Measurements from ENCODE around the gene RBM4B.

Gene RBM4B

DNA sequence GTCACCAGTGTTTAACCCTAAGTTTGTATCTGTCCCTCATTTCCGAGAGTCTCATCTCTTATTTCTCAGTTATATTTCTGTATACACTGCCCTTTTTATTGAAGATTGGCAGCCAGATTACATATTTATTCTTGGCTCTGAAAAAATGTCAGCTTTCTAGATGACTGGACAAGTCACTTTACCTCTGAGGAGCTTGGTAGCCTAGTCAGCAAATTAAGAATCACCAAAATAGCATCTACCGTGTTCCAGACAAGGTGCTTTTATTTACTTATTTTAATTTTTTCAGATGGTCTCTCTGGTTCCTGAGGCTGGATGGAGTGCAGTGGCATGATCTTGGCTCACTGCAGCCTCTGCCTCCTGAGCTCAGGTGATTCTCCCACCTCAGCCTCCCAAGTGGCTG lies 44.7 kb downstream of the RBM4B start:
- no peak for FAIRE-seq
- TF ChIP-seq POLR2AphosphoS5 (IDR thresholded peaks at IDR 0.05; ENCODE audit: low read depth, low read length) (no peak), POLR2A (IDR thresholded peaks at IDR 0.05; ENCODE audit: low read depth, low read length) (no peak), TAF1 (IDR thresholded peaks at IDR 0.05; ENCODE audit: borderline replicate concordance, low read depth, low read length) (no peak)

DNA sequence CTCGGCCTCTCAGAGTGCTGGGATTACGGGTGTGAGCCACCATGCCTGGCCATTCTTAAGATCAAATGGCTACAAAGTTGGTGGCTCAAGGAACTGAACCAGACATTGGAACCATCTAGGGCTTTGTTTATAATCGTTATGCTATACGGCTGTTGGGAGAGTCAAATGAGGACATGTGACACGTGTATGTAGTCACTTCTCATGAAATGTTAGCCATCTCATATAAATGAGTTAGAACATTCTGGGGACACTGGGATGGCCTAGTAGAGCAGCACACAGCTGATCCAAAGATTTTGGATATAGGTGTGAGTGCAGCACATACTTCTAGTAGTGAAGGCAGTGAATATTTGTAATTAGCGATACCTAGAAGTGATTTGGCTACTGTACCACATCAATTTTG lies 45.8 kb downstream of the RBM4B start:
- FAIRE-seq: peak; percentile 14

More for the DNA sequence above, 44.7 kb downstream of the RBM4B start:
- DNase-seq (ENCODE audit: insufficient read length): no peak

DNA sequence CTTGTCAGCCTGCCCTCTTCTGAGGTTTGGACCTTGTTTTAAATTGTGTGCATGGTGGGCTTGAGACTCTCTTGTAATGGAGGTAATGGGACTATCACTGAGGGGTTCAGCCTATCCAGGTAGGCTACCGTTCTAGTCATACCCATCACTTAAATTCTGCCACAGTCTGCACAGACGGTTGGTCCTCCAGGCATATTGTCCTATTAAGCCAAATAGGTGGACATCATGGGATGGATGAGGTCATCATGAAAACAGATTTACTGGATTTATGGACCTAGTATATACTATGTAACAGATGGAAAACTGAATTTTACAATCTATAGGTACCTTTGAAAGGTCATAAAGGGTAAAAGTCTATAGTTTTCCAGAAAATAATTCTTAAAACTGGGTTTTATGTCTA lies 48.3 kb downstream of the RBM4B start:
- FAIRE-seq (no peak), DNase-seq (ENCODE audit: insufficient read length) (no peak)
- TF ChIP-seq POLR2A (IDR thresholded peaks at IDR 0.05; ENCODE audit: low read depth, low read length) (no peak), POLR2AphosphoS5 (IDR thresholded peaks at IDR 0.05; ENCODE audit: low read depth, low read length) (no peak), TAF1 (IDR thresholded peaks at IDR 0.05; ENCODE audit: borderline replicate concordance, low read depth, low read length) (no peak)

More for the DNA sequence above, 45.8 kb downstream of the RBM4B start:
- TF ChIP-seq POLR2AphosphoS5 (IDR thresholded peaks at IDR 0.05; ENCODE audit: low read depth, low read length): no peak; the same call in 1 of the 2 replicates
- no peak for DNase-seq (ENCODE audit: insufficient read length)

DNA sequence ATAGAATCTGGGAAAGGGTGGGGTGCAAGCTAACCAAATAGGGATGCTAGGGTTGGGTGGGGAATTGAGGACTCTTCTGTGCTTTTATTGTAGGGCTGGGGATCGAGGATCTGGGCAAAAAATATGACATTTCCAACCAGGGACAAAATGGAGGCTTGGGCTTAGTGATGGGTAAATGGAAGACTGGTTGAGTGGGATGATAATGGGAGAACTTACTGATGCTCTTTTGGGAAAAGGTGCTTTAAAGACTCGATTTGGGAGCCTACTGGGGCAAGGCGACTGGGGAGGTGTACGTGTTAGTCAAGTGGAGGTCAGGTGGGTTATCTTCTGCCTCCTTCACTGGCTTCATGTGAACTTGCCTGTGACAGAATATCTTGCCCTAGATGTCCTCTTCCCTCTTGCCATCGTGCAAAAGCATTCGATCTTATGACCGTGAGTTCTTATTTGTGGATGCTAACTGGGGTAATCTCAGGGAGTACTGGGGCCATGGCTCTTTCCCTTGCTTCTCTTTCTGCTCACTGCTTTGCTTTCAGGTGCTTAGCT lies 49.6 kb downstream of the RBM4B start:
- TF ChIP-seq POLR2AphosphoS5 (IDR thresholded peaks at IDR 0.05; ENCODE audit: low read depth, low read length) (peak; percentile 61; the same call in 1 of the 2 replicates), POLR2A (IDR thresholded peaks at IDR 0.05; ENCODE audit: low read depth, low read length) (no peak; the same call in 1 of the 2 replicates), TAF1 (IDR thresholded peaks at IDR 0.05; ENCODE audit: borderline replicate concordance, low read depth, low read length) (no peak)
- no peak for FAIRE-seq
- no peak for DNase-seq (ENCODE audit: insufficient read length)

DNA sequence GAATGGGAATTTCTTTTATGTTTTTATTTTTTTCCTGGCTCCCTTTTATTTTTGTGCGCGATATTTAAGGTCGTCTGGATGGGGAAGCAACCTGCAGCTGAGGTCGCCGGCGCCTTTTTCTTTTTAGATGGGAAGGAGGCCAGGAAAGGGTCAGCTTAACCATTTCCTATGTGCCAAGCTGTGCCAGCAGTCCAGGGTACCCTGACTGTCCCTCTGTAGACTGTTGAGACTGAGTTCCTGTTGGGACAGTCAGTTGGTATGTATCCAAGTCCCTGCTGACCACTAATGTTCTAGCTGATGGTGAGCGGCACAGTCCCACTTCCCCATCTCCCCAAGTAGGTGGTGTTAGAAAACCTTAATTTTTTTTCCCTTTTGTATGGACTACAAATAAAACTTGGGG lies 50.8 kb downstream of the RBM4B start:
- TF ChIP-seq POLR2AphosphoS5 (IDR thresholded peaks at IDR 0.05; ENCODE audit: low read depth, low read length) (no peak; the same call in 1 of the 2 replicates), TAF1 (IDR thresholded peaks at IDR 0.05; ENCODE audit: borderline replicate concordance, low read depth, low read length) (no peak), POLR2A (IDR thresholded peaks at IDR 0.05; ENCODE audit: low read depth, low read length) (no peak)
- no peak for FAIRE-seq
- DNase-seq (ENCODE audit: insufficient read length): no peak

DNA sequence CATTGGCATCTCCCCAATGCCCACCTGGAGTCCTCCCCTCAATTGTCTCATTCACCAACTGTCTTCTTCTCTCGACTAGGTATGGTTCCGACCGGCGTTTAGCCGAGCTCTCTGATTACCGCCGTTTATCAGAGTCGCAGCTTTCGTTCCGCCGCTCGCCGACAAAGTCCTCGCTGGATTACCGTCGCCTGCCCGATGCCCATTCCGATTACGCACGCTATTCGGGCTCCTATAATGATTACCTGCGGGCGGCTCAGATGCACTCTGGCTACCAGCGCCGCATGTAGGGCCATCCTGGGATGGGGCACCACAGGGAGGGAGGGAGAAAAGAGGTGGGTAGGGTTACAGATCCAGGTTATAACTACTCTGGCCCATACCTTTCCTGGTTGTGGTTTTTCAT lies 51.3 kb downstream of the RBM4B start:
- FAIRE-seq (no peak), DNase-seq (ENCODE audit: insufficient read length) (no peak)
- TF ChIP-seq TAF1 (IDR thresholded peaks at IDR 0.05; ENCODE audit: borderline replicate concordance, low read depth, low read length) (no peak), POLR2AphosphoS5 (IDR thresholded peaks at IDR 0.05; ENCODE audit: low read depth, low read length) (no peak), POLR2A (IDR thresholded peaks at IDR 0.05; ENCODE audit: low read depth, low read length) (no peak)

DNA sequence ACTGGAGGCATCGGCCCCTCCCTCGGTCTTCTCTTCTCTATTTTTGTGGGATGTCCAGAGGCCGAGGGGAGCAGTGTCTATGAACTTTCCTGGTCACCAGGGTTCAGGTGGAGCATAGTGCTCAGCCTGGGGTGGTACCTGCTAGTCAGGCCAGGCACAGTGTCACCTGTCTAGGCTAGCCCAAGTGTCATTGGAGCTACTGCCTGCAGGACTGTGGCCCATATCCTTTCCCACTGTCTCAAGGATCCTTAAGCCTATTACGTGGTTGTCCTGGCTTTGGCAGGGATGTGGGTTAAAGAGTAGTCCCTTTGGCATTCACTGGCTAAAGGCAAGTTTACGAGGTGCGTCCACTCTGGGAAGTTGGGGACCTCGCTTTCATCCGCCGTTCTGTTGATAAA lies 51.9 kb downstream of the RBM4B start:
- TF ChIP-seq POLR2AphosphoS5 (IDR thresholded peaks at IDR 0.05; ENCODE audit: low read depth, low read length) (0 out of 2 replicates have a peak, but pooled peaks have one; percentile 42), POLR2A (IDR thresholded peaks at IDR 0.05; ENCODE audit: low read depth, low read length) (no peak; the same call in 1 of the 2 replicates), TAF1 (IDR thresholded peaks at IDR 0.05; ENCODE audit: borderline replicate concordance, low read depth, low read length) (no peak)
- FAIRE-seq: no peak
- no peak for DNase-seq (ENCODE audit: insufficient read length)

DNA sequence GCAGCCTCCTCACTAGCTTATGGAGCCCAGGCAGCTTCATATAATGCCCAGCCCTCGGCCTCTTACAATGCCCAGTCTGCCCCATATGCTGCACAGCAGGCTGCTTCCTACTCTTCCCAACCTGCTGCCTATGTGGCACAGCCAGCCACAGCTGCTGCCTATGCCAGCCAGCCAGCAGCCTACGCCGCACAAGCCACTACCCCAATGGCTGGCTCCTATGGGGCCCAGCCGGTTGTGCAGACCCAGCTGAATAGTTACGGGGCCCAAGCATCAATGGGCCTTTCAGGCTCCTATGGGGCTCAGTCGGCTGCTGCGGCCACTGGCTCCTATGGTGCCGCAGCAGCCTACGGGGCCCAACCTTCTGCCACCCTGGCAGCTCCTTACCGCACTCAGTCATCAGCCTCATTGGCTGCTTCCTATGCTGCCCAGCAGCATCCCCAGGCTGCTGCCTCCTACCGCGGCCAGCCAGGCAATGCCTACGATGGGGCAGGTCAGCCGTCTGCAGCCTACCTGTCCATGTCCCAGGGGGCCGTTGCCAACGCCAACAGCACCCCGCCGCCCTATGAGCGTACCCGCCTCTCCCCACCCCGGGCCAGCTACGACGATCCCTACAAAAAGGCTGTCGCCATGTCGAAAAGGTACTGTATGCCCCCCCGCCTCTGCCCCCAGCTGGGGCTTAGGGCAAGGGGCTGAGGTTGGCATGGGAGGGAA lies 52.5 kb downstream of the RBM4B start:
- DNase-seq (ENCODE audit: insufficient read length): no peak
- FAIRE-seq: no peak

DNA sequence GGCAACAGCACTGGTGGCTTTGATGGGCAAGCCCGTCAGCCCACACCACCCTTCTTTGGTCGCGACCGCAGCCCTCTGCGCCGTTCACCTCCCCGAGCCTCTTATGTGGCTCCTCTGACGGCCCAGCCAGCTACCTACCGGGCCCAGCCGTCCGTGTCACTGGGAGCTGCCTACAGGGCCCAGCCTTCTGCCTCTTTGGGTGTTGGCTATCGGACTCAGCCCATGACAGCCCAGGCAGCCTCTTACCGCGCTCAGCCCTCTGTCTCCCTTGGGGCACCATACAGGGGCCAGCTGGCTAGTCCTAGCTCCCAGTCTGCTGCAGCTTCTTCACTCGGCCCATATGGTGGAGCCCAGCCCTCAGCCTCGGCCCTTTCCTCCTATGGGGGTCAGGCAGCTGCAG lies 53.2 kb downstream of the RBM4B start:
- no peak for DNase-seq (ENCODE audit: insufficient read length)
- no peak for FAIRE-seq
- TF ChIP-seq POLR2A (IDR thresholded peaks at IDR 0.05; ENCODE audit: low read depth, low read length) (no peak), POLR2AphosphoS5 (IDR thresholded peaks at IDR 0.05; ENCODE audit: low read depth, low read length) (no peak; the same call in 1 of the 2 replicates)

More for the DNA sequence above, 52.5 kb downstream of the RBM4B start:
- no peak for TF ChIP-seq TAF1 (IDR thresholded peaks at IDR 0.05; ENCODE audit: borderline replicate concordance, low read depth, low read length)
- TF ChIP-seq POLR2A (IDR thresholded peaks at IDR 0.05; ENCODE audit: low read depth, low read length): peak; percentile 0; the same call in 1 of the 2 replicates

DNA sequence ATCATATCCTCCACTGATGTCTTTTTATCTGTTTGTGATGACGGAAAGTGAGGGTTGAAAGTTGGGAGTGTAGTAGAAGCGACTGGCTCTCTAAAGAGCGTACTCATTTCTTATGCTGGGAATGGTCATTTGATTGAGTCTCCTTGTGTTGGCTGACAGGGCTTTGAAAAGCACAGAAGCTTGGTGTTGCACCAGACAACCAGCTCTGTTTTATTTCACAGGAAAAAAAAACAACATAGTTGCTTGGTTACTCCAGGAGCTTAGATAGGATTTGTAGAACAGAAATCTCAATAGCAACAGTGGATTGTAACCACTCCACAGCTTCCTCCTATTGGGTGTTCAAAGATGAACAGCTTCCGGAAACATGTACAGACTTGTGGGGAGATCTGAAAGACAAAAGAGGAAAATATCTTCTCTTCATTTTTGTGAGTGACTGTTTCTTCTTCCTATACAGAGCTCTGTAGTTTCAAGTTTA lies 58.6 kb downstream of the RBM4B start:
- no peak for FAIRE-seq
- no peak for DNase-seq (ENCODE audit: insufficient read length)
- TF ChIP-seq POLR2A (IDR thresholded peaks at IDR 0.05; ENCODE audit: low read depth, low read length) (no peak), TAF1 (IDR thresholded peaks at IDR 0.05; ENCODE audit: borderline replicate concordance, low read depth, low read length) (no peak), POLR2AphosphoS5 (IDR thresholded peaks at IDR 0.05; ENCODE audit: low read depth, low read length) (no peak)

DNA sequence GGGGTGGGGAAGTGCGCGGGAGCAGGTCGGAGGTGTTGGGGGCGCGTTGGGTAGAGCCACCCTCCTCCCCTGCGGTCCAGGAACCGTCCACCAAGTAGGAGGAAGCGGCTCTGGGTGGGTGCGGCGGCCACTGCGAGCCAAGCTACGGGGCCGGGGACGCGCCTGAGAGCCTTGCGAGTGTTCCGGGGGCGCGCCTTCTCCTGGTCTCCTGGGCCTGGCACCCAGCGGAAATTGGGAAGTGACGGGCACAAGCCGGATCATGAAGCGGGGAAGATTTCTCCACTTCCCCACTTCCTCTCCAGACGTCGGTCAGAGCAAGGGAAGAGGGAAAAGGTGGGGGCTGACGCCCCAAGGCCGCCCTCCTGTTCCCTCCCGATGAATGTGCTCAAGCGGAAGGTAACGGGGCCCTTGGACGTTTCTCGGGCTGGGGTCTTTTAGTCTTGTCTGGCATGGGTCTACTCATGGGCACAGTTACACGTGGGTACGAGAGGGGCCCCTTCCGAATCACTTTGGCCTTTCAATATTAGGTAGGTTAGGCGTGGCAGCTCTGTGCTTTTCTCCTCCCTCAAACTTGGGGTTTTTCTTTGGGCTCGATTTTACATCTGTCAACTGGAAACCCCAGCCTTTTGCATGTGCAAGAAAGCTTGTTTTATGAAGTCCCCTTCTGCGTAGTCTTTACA lies 60.4 kb downstream of the RBM4B start:
- DNase-seq (ENCODE audit: insufficient read length): no peak
- FAIRE-seq: no peak
- TF ChIP-seq TAF1 (IDR thresholded peaks at IDR 0.05; ENCODE audit: borderline replicate concordance, low read depth, low read length) (no peak), POLR2AphosphoS5 (IDR thresholded peaks at IDR 0.05; ENCODE audit: low read depth, low read length) (no peak), POLR2A (IDR thresholded peaks at IDR 0.05; ENCODE audit: low read depth, low read length) (no peak)
